Anterior cingulate cortex (tissue), 58 donors: ENCODE data around the gene IMP3.

Experiments
- DNase-seq, 58 donors: peaks; one replicate each; lab custom pipeline; 2025; lab: John Stamatoyannopoulos, UW

IMP3 gene

DNA sequence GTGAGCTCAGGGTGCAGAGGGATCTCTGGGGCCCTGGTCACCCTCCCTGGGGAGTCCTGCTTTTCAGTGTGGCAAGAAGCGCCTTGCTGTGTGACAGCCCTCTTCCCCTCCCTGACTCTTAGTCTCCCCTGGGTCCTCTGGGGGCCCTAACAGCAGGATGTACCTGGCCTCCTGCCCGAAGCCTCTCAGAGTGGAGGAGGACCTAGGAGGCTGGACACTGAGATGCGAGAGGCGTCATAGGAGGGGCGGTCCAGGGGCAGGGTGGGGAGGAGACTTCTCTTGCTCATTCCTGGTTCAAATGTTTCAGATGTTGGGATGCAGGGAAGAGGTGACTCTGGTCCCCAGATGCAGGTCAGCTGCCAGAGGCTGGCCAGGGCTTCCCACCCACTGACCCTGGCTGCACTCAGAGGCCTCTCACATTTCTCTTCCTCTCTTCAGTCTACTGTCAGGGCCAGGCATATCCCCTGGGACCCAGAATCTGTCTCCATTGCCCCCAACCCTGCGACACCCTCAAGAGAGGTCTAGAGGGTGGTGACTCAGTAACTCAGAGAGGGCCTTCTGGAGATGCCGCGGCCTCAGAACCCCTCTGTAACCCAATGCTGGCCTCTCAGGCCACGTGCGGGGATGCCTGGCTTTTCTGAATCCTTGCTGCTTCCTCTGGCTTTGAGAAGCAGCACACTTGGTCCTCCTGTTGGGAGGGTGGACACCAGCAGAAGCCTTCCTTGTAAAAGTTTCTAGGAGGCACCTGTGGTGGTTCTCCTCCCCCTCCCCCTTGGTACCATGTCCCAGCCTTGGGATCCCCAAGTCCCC lies 33.6 kb upstream of the IMP3 start:
- DNase-seq: no peak

DNA sequence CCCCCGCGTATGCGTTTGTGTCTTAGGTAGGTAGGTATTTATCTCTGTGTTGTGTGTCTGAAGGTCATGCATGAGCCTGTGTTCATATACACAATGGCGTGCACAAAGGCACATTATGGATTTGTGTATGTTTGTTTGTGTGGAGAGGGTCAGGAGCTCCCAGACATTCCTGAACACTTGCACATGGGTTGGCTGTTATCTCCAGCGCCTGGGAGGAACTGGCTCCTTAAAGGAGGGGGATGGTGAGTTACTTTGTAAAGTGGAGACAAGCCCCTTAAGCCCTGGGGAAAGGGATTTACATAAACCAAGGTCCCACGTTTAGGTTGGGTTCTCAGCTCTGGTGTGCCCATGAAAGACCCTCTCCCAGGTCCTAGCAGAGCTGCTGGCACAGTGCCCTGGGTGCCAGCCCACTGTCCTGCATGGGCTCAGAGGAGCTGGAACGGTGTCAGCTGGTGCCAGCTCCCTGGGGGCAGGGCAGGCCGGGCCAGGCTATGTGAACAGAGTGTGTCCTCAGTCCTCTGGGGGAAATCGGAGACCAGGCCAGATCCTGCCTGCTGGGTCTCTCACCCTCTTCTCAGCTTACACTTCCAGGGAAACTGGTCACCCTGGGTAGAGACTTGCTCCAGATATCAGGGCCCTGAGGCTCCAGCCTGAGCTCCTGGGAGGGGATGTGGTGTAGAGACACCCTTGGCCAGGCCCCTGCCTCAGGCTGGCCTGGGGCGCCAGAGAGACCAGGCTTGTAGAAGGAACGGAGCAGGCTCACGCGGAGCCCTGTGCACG lies 32.8 kb upstream of the IMP3 start:
- DNase-seq: peak in 19 of 58 donors; percentile 8 to 39 (median 19)

DNA sequence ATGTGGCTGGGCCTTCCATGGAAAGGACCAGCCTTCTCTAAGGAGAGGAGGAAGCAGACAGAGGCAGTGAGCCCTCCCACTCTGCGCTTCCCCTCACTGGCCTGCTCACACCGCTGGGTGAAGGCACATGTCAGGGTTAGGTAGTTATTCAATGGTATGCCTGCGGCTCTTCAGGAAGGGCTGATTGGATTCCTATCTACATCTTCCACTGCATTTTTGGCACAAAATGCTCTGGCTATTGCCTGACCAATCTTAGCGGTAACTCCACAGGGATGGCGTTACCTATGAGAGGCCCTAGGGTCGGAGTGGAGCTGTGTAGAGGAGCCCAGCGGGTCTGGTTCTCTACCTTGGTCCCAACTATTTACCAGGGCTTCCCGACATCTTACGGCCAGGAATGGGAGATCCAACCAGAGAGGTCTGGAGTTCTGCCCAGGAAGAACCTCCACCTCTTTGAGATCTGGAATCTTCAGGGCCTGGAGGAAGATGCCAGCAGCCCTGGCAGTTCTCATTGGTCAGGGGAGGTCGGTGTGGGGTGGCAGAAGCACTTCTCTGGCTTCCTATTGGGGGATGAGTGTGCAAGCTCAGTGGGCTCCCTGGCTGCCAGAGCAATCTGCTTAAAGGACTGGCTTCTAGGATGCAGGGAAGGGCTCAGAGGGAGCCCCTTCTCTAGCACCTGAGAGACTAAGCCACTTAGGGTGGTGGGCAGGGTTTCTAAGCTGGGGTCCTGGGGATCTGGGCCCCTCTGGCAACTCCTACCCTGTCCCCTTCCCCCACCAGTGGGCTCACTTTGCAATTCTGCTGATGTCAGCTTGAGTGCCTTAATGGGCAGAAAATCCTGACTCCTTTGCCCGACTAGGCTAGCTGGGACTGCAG lies 31.9 kb upstream of the IMP3 start:
- DNase-seq: no peak

DNA sequence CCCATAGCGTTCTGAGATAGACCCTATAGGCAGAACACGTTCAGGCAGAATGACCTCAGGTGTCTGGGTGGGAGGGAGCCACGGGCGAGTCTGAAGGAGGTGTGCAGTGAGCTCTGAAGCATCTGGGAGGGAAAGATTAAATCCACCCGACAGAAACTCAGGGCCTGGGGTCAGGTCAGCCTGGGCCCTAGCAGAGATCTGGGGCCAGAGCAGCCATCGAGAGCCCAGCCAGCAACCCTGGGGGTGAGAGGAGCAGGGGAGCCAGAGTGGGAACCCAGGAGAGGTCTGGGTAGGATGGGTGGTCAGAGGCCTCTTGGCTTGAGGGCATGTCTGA lies 29.8 kb upstream of the IMP3 start:
- no peak for DNase-seq

DNA sequence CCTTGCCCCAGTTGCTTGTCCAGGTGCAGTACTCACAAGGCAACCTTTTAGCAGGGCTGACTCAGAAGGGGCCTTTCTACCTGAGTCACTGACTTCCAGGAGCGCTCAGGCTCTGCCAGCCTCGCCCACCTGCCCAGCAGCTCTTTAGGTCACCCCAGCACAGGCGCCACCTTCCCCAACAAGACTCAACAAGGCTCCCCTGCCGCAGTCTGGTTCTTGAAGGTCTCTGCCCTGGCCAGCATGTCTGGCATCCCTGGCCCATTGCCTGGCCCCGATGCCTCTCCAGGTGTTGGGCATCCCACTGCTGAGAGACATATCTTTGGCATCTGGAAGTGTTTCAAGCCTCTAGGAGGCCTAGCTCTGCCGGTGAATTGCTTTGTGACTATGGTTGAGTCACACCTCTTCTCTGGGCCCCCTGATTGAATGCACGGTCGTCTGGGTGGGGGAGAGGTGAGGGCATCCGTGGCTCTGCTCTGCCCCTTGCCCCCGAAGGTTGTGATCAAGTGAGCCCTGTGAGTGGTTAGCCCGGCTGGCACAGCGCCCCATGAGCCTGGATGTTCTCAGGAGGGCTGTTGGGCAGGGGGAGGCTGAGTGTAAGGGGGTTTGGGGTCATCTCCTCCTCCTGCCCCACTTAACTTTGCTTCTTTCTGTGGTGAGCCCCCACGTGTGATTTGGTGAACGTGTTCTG lies 29.3 kb upstream of the IMP3 start:
- no peak for DNase-seq

GRCh38 chr15:75666823-75667501 lies 26.9 kb upstream of the IMP3 start:
- DNase-seq: peak in 6 of 58 donors; percentile 7 to 45 (median 18)

- no peak for DNase-seq
These were observed 24.0 kb upstream of the IMP3 start for GRCh38 chr15:75663931-75664421.

DNA sequence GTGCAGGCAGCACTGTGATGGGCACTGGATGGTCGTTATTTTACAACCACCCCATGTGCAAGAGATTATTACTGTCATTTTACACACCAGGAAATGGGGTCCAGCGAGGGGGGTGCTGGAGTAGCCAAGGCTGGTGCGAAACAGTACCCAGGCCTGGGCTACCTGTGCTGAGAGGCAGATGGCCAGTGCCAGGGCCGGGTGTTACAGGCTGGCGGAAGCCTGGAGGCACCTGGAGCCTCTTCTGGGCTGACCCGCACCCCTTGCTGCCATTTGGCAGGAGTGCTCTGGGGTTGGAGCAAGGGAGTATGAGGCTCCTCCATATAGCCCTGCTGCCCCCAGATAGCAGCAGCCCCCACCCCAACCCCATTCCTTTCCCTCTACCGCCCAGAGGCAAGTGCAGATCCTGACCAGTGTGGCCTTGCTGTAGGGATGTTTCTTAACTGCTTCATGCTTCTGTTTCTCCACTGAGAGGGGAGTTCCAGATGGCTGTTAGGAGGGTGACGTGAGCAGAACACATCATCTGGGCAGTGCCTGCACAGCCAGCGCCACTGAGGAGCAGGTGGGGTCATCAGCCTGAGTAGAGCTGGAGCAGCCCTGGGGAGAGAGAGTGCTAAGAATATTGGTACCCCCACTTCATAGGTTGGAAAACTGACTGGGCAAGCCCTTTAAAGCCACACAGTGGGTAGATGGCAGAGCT lies 22.9 kb upstream of the IMP3 start:
- no peak for DNase-seq

GRCh38 chr15:75661756-75662140 lies 21.7 kb upstream of the IMP3 start:
- DNase-seq: no peak

GRCh38 chr15:75661100-75661755 lies 21.2 kb upstream of the IMP3 start:
- peak in 26 of 58 donors; percentile 14 to 70 (median 30) for DNase-seq

GRCh38 chr15:75659928-75660645 lies 20.1 kb upstream of the IMP3 start:
- peak in 2 of 58 donors; percentile 15 to 31 for DNase-seq

GRCh38 chr15:75659141-75659771 lies 19.2 kb upstream of the IMP3 start:
- no peak for DNase-seq

DNA sequence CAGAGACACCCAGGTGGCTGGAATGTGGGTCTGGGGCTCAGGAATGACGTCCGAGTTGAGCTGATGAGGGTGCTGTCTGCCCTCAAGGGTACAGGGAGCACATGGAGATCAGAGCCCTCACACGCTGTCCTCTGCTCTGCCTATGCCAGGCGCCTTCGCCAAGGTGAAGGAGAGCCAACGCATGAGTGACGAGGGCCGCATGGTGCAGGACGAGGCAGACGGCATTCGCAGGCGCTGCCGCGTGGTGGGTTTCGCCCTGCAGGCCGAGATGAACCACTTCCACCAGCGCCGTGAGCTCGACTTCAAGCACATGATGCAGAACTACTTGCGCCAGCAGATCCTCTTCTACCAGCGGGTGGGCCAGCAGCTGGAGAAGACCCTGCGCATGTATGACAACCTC lies 16.8 kb upstream of the IMP3 start:
- DNase-seq: no peak

DNA sequence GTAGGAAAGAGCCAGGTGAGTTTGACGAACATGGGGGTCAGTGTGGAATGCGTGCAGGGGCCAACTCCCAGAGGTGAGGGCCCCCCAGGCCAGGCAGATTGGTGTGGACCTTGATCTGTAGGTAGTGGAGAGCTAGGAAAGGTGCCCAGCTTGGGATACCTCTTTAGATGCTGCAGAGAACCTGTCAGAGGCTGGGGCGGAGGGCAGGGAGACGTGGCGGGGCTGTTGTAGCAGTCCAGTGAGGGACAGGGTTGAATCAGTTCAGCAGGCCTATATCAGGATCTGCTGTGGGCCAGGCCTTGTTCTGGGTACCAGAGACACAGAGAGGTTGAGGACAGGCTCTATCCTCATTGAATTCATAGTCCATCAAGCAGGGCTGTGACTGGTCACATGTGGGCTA lies 16.3 kb upstream of the IMP3 start:
- no peak for DNase-seq

DNA sequence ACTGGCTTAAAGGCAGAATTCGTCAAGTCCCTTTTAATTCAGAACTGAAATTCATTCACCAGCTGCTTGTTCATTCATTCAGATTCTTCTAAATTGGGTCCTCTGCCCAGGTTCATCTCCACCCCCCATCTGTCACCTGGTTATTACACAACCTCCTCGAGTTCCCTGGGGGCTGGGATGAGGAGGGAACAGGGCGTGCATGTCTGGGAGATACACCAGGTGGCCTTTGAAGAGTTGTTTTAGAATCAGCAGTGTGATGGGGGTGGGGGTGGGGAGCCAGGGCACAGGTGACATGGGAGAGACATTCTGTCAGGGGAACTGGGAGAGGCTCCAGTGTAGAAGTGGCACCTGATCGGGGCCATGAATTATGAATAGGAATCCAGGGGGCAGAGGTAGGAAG lies 15.9 kb upstream of the IMP3 start:
- no peak for DNase-seq

DNA sequence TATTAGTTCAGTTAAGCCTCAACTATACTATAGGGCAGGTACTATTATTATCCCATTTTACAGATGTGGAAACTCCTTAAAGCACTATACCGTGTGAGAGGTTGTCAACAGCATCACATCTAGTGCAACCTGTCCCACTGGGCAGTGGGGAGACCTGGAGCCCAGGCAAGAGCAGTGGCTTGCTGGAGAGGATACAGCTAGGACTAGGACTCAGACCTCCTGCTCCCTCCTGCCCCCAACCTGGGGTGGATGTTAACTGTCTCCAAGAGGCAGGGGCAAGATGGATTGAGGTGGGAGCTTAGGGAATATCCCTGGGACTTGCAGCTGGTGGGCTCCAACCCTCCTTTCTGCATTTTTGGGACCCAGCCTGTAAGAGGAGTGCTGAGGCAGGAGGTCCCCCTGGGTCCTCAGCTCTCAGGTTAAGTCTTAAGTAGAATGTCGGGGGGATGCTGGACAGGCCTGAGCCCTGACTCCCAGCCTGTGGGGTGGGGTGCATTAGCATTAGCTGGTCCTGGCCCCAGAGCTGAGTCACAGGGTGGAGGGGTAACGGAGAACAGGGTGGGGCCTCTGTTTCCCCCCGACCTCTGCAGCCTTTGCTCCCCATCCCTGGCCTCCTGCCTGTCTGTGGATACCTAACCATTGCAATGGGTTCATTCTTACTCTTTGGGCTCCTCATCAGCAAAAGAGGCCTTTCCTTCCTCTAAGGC lies 14.3 kb upstream of the IMP3 start:
- no peak for DNase-seq
